ENCODE measurements around the gene COMMD8.

The COMMD8 gene

GRCh38 chr4:47471064-47471463 lies 7.6 kb upstream of the COMMD8 start:
- no peak for DNase-seq

- no peak for DNase-seq
These were observed 6.4 kb upstream of the COMMD8 start for GRCh38 chr4:47469951-47470350.

DNA sequence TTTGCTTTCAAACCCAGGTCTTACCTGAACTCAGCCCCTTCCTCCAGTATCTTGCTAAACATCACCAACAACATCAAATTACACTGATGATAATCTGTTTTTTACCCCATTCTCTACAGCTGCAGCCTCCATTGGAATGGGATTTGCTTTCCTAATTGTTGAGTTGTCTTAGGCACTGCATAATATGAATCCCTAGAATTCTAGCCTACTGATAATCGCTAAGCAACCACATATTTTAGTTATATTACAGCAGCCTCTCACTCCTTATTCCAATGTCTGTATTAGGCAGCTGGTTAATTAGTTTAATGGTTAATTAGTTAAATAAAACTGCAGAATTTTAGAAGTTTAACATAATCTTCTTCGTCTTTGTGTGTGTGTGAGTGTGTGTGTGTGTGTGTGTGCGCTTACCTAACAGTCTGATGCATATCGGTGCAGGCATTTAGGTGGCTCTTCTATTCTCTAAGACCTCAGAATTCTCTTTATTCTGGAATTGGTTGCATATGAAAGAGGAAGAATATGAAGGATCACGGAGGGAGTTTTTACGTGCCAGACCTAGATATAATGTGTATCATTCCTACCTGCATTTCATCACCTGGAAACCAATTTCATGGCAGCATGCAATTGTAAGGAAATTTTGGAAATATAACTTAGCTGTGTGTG lies 5.3 kb upstream of the COMMD8 start:
- no peak for DNase-seq

DNA sequence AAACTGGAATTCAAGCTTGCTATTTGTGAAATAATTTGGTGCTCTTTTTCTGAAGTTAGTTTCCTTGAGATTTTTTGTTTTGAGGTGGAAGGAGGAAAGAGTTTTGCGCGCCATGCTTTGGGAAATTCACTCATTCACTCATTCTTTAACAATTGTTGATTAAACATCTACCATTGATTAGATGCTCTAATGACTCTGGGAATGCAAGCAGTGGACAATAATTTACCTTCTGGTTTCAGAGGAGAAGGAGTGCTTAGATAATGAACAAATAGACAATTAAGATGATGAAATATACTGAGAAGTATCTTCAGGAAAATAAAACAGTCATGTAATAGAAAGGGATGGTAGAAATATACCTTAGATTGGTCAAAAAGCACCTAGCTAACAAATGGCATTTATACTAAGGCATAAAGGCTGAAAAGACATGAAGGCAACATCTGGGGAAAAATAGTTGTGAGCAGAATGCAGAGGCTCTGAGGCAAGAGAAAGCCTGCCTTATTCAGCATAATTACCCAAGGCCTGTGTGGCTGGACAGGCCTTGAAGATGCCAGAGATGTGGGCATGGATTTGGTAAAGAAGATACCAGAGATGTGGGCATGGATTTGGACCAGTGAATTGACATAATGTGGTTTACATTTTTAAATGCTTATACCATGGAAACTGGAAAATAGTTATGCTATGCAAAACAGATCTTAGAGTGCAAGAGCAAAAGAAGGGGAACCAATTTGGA lies 2.7 kb upstream of the COMMD8 start:
- no peak for DNase-seq

GRCh38 chr4:47465004-47465403 lies 1.5 kb upstream of the COMMD8 start:
- DNase-seq, result no peak

- DNase-seq, result no peak
These were observed 685 bp downstream of the COMMD8 start for GRCh38 chr4:47462799-47463234.

- no peak for DNase-seq
These were observed 11.8 kb downstream of the COMMD8 start for GRCh38 chr4:47451657-47452056.

- DNase-seq, result no peak
These were observed 19.5 kb downstream of the COMMD8 start for GRCh38 chr4:47444031-47444430.

DNA sequence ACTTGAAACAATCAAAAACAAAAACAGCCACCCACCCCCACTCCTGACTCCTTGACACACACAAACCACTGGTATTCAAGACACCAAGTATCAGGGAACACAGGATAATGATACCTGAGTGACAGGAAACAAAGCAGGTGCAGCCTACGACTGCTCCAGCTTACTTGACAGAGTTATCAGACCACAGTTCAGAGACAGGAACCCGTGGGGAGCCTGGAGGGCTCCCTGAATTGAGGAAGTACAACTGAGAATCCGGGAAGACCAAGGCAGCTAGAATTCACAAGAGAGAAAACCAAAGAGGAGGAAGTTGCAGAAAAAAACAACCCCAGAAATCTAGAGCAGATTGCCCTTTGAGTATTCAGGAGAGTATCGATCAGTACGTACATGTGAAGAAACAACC lies 20.5 kb downstream of the COMMD8 start:
- no peak for DNase-seq

DNA sequence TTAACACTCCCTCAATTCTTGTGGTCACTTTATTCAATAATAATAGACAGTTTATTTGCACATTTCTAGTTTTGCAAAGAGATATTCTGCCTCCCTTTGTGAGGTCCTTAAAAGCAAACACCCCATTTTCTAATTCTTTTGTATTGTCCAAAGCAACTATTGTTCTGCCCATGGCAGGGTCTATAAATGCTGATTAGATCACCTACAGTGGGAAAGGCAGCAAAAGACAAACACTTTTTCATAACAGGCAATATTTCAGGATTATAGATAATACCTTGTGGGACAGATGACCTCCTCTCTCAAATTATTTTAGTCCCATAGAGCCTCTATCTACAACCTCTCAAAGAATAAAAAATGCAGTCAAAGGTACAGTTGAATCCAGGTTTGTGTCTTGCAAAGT lies 28.6 kb downstream of the COMMD8 start:
- DNase-seq, result no peak

- no peak for DNase-seq
These were observed 30.8 kb downstream of the COMMD8 start for GRCh38 chr4:47432749-47433148.

DNA sequence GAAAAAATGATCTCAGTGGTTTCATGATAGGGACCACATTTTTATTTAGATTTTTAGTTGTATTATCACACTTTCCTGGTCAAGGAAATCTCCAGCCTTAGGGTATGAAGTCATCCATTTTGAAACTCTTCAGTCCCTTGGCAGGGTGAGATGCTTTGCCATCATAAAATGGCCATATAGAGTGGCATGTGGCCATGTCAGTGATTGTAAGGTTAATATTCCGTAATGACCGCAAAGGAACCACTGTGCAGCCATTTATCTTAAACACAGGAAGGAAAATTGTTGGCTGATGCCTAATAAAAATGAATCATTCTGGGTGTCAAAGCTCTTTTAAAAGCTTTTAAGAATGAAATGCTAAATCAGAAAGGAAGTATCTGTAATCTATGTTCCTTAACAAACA lies 35.6 kb downstream of the COMMD8 start:
- no peak for DNase-seq

DNA sequence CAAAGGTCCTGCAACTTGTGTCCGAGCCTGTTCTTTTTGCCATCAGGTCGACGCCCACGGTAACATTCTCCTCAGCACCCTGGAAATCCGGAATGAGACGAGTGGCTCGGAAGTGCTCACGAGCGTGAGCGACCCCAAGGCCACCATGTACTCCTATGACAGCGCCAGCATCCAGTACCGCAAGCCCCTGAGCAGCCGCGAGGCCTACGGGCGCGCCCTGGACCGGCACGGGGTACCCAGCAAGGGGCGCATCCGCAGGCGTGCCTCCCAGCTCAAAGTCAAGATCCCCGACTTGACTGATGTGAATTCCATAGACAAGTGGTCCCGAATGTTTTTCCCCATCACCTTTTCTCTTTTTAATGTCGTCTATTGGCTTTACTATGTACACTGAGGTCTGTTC lies 37.9 kb downstream of the COMMD8 start:
- no peak for DNase-seq

DNA sequence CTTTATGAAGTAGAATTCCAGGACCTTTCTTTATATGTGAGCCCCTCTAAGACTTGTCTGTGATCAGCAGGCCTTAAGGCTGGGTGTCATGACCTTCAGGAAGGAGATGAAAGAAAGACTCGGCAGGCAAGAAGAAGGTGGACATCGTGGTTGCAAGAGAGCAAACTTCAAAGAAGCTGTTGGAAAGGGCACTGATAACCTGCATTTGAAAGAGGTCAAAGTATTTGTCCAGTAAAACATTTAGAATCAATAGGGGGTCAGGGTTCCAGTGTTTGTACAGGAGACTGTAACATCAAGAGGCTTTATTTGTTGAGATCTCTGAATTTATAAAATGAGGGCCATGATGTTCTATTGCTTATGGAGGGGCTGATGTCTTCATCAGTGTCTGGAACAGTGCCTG lies 44.2 kb downstream of the COMMD8 start:
- DNase-seq, result no peak

DNA sequence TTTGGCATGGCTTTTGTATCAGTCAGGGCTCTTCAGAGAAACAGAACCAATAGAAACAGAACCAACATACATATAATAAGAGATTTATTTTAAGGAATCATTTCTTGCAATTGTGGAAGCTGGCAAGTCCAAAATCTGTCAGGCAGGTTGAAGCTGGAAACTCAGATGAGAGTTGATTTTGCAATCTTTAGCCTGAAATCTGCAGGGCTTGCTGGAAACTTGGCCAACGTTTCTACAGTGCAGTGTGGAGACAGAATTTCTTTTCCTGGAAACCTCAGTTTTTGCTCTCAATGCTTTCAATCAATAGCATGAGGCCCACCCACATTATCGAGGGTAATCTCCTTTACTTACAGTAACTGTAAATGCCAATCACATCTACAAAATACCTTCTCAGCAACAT lies 45.4 kb downstream of the COMMD8 start:
- no peak for DNase-seq

DNA sequence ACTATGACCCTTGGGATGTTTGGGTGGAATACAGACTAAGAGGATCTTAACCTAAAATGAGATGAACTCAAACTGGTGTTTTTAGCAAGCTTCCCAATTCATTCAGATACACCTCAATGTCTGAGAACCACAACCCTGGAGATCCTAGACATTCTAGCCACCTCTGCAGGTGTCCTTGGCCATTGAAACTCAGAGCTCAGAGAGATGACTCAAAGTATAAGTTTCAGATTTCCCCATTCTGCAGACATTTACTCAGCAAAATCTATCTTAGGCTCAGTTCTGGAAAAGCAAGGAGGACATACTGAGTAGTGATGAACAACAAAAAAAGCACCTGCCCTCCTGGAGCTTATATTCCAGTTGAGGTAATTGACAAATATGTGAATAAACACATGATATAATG lies 47.8 kb downstream of the COMMD8 start:
- DNase-seq, result no peak

DNA sequence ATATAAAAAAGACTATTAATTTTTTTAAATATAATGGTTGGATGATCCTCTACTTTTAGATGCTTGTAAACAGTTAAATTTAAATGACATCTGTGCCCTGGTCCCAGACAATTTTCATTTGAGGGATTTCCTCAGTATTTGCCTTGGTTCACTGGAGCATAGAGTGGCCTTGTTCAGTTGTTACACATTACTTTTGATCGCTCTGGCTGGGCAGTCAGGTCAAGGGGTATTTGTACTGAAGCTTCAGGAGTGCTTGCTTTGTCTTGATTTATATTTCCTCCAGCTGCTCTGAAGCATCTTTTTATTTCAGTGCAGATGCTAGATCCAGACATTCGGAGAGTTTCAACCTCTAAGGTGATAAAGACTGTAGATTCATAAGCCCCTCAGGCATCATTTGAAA lies 50.0 kb downstream of the COMMD8 start:
- DNase-seq, result no peak

GRCh38 chr4:47410271-47410670 lies 53.2 kb downstream of the COMMD8 start:
- DNase-seq, result no peak

DNA sequence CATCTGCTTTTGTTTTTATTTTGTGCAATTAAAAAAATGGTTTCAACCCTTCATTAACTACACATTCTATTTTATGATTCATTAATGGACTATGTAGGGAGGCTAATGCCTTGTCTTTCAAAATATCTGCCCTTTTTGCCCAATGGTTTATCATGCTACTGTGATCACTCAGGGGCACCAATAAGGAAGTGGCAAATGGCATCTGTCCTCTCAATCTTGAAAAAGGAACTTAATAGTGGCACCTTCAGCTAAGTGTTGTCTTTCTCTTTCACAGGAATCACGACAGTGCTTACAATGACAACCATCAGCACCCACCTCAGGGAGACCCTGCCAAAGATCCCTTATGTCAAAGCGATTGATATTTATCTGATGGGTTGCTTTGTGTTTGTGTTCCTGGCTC lies 57.1 kb downstream of the COMMD8 start:
- no peak for DNase-seq

All from activated T-cell treated with anti-CD3 and anti-CD28 coated beads, Interleukin-2, amount 50 U/mL, for 1 hour (primary cell).